ENCODE data around the gene KCNK1. TPM values are rescaled to one million over a fixed set of nuclear protein-coding genes. Genes with fewer than 3 reads are reported as not detected.

The KCNK1 gene
- total RNA-seq, 4 donors from 2014 or later: 1.2 to 2.8 (median 1.7) TPM

GRCh38 chr1:233597489-233597901, 16.4 kb upstream of the KCNK1 start:
- Histone ChIP-seq H3K27ac (replicated peaks in 1 of 4) (no peak overlapping the region), H3K4me1 (no peaks in the 10 kb centered on the region), H3K4me3 (no peak overlapping the region), H3K9me3 (no peaks in the 10 kb centered on the region), H3K27me3 (no peaks in the 10 kb centered on the region), H3K36me3 (no peaks in the 10 kb centered on the region)
- intact Hi-C loops (cut with DNase I): no loop called here
- WGBS: 21% methylated on average over 2 of the region's 2 CpGs
- TF ChIP-seq POLR2AphosphoS5 (IDR thresholded peaks at IDR 0.05) (no peak), POLR2A (IDR thresholded peaks at IDR 0.05; ENCODE audit: low read depth) (no peak), EP300 (IDR thresholded peaks at IDR 0.05) (no peak), CTCF (IDR thresholded peaks at IDR 0.05) (no peak)
- DNase-seq (ENCODE audit: extremely low spot score): no peak

- WGBS: 59% methylated on average over 8 of the region's 8 CpGs
- H3K9me3 ChIP-seq: peaks cover 0 to 7% (median 3%) of the 10 kb centered on the region in 4 donors
- TF ChIP-seq POLR2A (IDR thresholded peaks at IDR 0.05; ENCODE audit: low read depth) (no peak), CTCF (IDR thresholded peaks at IDR 0.05) (no peak), POLR2AphosphoS5 (IDR thresholded peaks at IDR 0.05) (no peak), EP300 (IDR thresholded peaks at IDR 0.05) (no peak)
- no peaks in the 10 kb centered on the region for H3K27me3 ChIP-seq
- H3K36me3 ChIP-seq: no peaks in the 10 kb centered on the region
- no peak for DNase-seq (ENCODE audit: extremely low spot score)
- H3K4me3 ChIP-seq: no peak overlapping the region
- intact Hi-C loops (cut with DNase I): no loop called here
- H3K4me1 ChIP-seq: no peaks in the 10 kb centered on the region
- no peak overlapping the region for H3K27ac ChIP-seq (replicated peaks in 1 of 4)
Observed at GRCh38 chr1:233598891-233599541, 14.9 kb upstream of the KCNK1 start.

GRCh38 chr1:233599542-233600073, 14.3 kb upstream of the KCNK1 start:
- H3K27me3 ChIP-seq: no peaks in the 10 kb centered on the region
- DNase-seq (ENCODE audit: extremely low spot score): no peak
- 81% methylated on average over 5 of the region's 5 CpGs for WGBS
- H3K9me3 ChIP-seq: peaks cover 0 to 13% (median 7%) of the 10 kb centered on the region in 4 donors
- H3K4me3 ChIP-seq: no peak overlapping the region
- H3K36me3 ChIP-seq: no peaks in the 10 kb centered on the region
- no peaks in the 10 kb centered on the region for H3K4me1 ChIP-seq
- no peak overlapping the region for H3K27ac ChIP-seq (replicated peaks in 1 of 4)
- intact Hi-C loops (cut with DNase I): no loop called here
- no peak for TF ChIP-seq POLR2AphosphoS5 (IDR thresholded peaks at IDR 0.05)

GRCh38 chr1:233600488-233600887, 13.4 kb upstream of the KCNK1 start:
- DNase-seq (ENCODE audit: extremely low spot score): no peak
- Histone ChIP-seq H3K27me3 (no peaks in the 10 kb centered on the region), H3K4me3 (no peak overlapping the region), H3K9me3 (peaks cover 0 to 16% (median 7%) of the 10 kb centered on the region in 4 donors), H3K27ac (replicated peaks in 1 of 4) (no peak overlapping the region), H3K36me3 (no peaks in the 10 kb centered on the region), H3K4me1 (no peaks in the 10 kb centered on the region)
- 25% methylated on average over 1 of the region's 1 CpG for WGBS
- TF ChIP-seq CTCF (IDR thresholded peaks at IDR 0.05) (no peak), POLR2AphosphoS5 (IDR thresholded peaks at IDR 0.05) (no peak), EP300 (IDR thresholded peaks at IDR 0.05) (no peak), POLR2A (IDR thresholded peaks at IDR 0.05; ENCODE audit: low read depth) (no peak)
- intact Hi-C loops (cut with DNase I): no loop called here

- DNase-seq (ENCODE audit: extremely low spot score): no peak
- H3K36me3 ChIP-seq: no peaks in the 10 kb centered on the region
- no peak overlapping the region for H3K27ac ChIP-seq (replicated peaks in 1 of 4)
- H3K4me1 ChIP-seq: no peaks in the 10 kb centered on the region
- TF ChIP-seq POLR2AphosphoS5 (IDR thresholded peaks at IDR 0.05) (no peak), POLR2A (IDR thresholded peaks at IDR 0.05; ENCODE audit: low read depth) (no peak), EP300 (IDR thresholded peaks at IDR 0.05) (no peak), CTCF (IDR thresholded peaks at IDR 0.05) (no peak)
- 88% methylated on average over 2 of the region's 2 CpGs for WGBS
- intact Hi-C loops (cut with DNase I): no loop called here
- H3K4me3 ChIP-seq: no peak overlapping the region
- H3K27me3 ChIP-seq: no peaks in the 10 kb centered on the region
- H3K9me3 ChIP-seq: peaks cover 0 to 16% (median 7%) of the 10 kb centered on the region in 4 donors
Observed at GRCh38 chr1:233603478-233603877, 10.4 kb upstream of the KCNK1 start.
